ENCODE data around the gene FAM25A.
"Not testable (repeated sequence)": the region's sequence is repeated elsewhere in the genome, so short reads cannot be mapped to it uniquely, and the experiment has no call there.

DNA sequence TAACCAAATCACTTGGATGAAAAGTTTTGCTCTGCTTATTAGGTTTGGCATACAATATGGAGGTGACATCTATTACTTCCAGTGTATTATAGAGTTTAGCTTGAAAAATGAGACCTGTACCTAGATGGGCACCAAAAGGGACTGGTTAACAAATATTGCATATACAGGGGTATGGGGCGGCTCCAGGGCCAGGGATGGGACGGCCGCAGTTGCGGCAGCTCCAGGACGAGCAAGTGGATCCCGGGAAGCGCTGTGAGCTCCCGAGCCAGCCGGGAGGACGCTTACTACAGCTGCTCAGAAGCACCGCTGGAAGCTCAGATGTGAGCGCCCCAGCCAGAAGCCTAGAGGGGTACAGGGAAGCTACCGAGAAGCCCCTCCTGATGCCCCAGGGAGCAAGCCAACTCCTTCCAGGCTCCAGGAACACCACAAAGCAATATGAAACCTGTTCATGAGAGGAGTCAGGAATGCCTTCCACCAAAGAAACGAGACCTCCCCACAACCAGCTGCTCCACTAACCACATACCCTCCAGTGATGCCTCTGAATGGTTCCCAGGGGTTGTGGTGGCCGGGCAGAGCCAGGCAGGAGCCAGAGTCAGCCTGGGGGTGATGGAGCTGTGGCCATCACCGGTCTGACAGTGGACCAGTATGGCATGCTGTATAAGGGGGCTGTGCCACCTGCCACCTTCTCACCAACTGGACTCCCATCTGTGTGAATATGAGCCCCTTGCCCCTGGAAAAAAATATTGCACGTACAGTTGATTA lies 6.8 kb downstream of the FAM25A start:
- TF ChIP-seq, protein P1, sequence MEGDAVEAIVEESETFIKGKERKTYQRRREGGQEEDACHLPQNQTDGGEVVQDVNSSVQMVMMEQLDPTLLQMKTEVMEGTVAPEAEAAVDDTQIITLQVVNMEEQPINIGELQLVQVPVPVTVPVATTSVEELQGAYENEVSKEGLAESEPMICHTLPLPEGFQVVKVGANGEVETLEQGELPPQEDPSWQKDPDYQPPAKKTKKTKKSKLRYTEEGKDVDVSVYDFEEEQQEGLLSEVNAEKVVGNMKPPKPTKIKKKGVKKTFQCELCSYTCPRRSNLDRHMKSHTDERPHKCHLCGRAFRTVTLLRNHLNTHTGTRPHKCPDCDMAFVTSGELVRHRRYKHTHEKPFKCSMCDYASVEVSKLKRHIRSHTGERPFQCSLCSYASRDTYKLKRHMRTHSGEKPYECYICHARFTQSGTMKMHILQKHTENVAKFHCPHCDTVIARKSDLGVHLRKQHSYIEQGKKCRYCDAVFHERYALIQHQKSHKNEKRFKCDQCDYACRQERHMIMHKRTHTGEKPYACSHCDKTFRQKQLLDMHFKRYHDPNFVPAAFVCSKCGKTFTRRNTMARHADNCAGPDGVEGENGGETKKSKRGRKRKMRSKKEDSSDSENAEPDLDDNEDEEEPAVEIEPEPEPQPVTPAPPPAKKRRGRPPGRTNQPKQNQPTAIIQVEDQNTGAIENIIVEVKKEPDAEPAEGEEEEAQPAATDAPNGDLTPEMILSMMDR (conservative IDR thresholded peaks at IDR 0.05 in 1 of 2, IDR thresholded peaks at IDR 0.05 in 1 of 2; ENCODE audit: extremely low read depth in 1 of 2, insufficient read depth in 1 of 2, low read depth in 1 of 2, low read length in 2 of 2) = not testable (repeated sequence)
- TF ChIP-seq EZH2 (IDR thresholded peaks at IDR 0.05; ENCODE audit: borderline replicate concordance, low read length) = not testable (repeated sequence)
